MCF 10A (cell line): ENCODE results near the gene TRMT112. TPM values are rescaled to one million over a fixed set of nuclear protein-coding genes. Genes with fewer than 3 reads are reported as not detected.

Experiments used
- BruUV-seq: library from RNA; stranded (reverse); fragments of 400-500 nt; replicated peaks from 2 replicates; lab custom pipeline; 2021; lab: Mats Ljungman, UMichigan
- CTCF ChIA-PET: fragments of 300-600 bp; sonication (Branson Sonifier 250); formaldehyde crosslinking; extraction: SDS; loops from one replicate; lab custom pipeline; 2021; ENCODE audit warnings: antibody characterized with exemption, inconsistent platforms; lab: Yijun Ruan, JAX
- POLR2A ChIA-PET: fragments of 300-600, 350-650 bp; sonication (Branson Sonifier 250); formaldehyde crosslinking; extraction: SDS; loops from one replicate; lab custom pipeline; 2020; ENCODE audit warnings: antibody characterized with exemption, inconsistent platforms; lab: Yijun Ruan, JAX
- DNase-seq: peaks from one replicate; pipeline ENCODE4 v3.0.0-alpha.2; 2018; ENCODE audit not compliant: unreplicated experiment
- H3K27ac Mint-ChIP-seq: one replicate; pipeline ENCODE4 v1.8.0; 2022; ENCODE audit warnings: mild to moderate bottlenecking, low read depth, mixed read lengths; ENCODE audit not compliant: unreplicated experiment
- H3K27me3 Mint-ChIP-seq: one replicate; pipeline ENCODE4 v1.8.0; 2022; ENCODE audit warnings: mixed read lengths; ENCODE audit not compliant: insufficient read depth, unreplicated experiment
- H3K36me3 Mint-ChIP-seq: one replicate; pipeline ENCODE4 v1.8.0; 2022; ENCODE audit warnings: mild to moderate bottlenecking, moderate library complexity, mixed read lengths; ENCODE audit not compliant: insufficient read depth, unreplicated experiment
- H3K4me1 Mint-ChIP-seq: one replicate; pipeline ENCODE4 v1.8.0; 2022; ENCODE audit warnings: mixed read lengths; ENCODE audit not compliant: insufficient read depth, unreplicated experiment
- H3K4me3 Mint-ChIP-seq: one replicate; pipeline ENCODE4 v1.8.0; 2022; ENCODE audit warnings: mild to moderate bottlenecking, moderate library complexity, mixed read lengths; ENCODE audit not compliant: unreplicated experiment
- H3K9me3 Mint-ChIP-seq: one replicate; pipeline ENCODE4 v1.8.0; 2022; ENCODE audit warnings: mixed read lengths; ENCODE audit not compliant: unreplicated experiment
- CTCF ChIP-seq: fragments of 200-600 bp; IDR thresholded peaks from one replicate; pipeline ENCODE4 v1.8.0; 2022; ENCODE audit warnings: antibody characterized with exemption, mild to moderate bottlenecking; ENCODE audit not compliant: unreplicated experiment
- intact Hi-C: fragments of 100-400 bp; cut with micrococcal nuclease; formaldehyde crosslinking; loops from 2 replicates; pipeline ENCODE4 v1.14.1; 2022
- total RNA-seq: library from RNA; stranded (reverse); gene quantifications from 2 replicates; pipeline ENCODE4 v1.2.3, GENCODE V29; 2022

Gene TRMT112
- total RNA-seq, 1 experiment from 2014 or later = 284 TPM

- peaks cover 6% of the 10 kb centered on the region for H3K27me3 Mint-ChIP-seq
These were observed 21.6 kb downstream of the TRMT112 start for GRCh38 chr11:64295760-64296159.

DNA sequence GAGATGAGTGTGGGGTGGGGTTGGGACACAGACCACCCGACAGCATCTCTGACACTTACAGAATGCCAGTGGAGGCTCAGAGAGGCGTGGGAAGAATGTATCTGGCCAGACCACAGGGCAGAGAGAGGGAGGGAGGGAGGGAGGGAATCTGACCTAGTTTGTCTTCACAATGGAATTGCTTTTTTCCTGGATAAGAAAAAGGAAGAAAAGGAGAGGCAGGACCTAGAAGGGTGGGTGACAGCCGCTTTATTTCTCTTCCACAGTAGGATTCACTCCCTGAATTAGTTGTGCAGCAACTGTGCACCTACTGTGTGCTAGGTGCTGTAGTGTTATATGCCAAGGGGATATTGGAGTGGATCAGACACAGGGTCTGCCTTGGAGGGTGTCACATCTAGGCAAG is 22.6 kb downstream of the TRMT112 start:
- intact Hi-C loops = no loop called here
- CTCF ChIA-PET = interaction anchor here (0.9 kb wide), 1 partner anchor 37 kb away, joined by 3 read pairs; no protein-coding TSS in a partner anchor
- no peak for TF ChIP-seq CTCF
- BruUV-seq = no TSS peak
- Mint-ChIP-seq H3K4me1 (peaks cover 10% of the 10 kb centered on the region), H3K27me3 (peaks cover 11% of the 10 kb centered on the region), H3K9me3 (no peaks in the 10 kb centered on the region), H3K36me3 (peaks cover 6% of the 10 kb centered on the region), H3K4me3 (no peak overlapping the region), H3K27ac (no peak overlapping the region)
- POLR2A ChIA-PET = interaction anchor here (0.6 to 1.1 kb wide), 2 partner anchors 18 to 49 kb away, joined by 3 to 6 read pairs; no protein-coding TSS in a partner anchor
- DNase-seq = no peak

More at GRCh38 chr11:64295760-64296159, 21.6 kb downstream of the TRMT112 start:
- Mint-ChIP-seq H3K36me3 (peaks cover 2% of the 10 kb centered on the region), H3K4me3 (no peak overlapping the region), H3K4me1 (peaks cover 10% of the 10 kb centered on the region), H3K9me3 (no peaks in the 10 kb centered on the region), H3K27ac (no peak overlapping the region)
- no TSS peak for BruUV-seq
- intact Hi-C loops = no loop called here
- DNase-seq = no peak
- no peak for TF ChIP-seq CTCF
- POLR2A ChIA-PET = interaction anchor here (0.8 to 2.6 kb wide), 5 partner anchors 10 to 26 kb away, joined by 4 to 11 read pairs (median 5); partner anchors contain the start of genes BAD, GPR137 and PRDX5
- CTCF ChIA-PET = interaction anchor here (0.7 to 1.0 kb wide), 4 partner anchors 24 to 112 kb away, joined by 3 to 5 read pairs (median 3); no protein-coding TSS in a partner anchor

GRCh38 chr11:64292460-64293254 is 24.7 kb downstream of the TRMT112 start:
- no peaks in the 10 kb centered on the region for H3K9me3 Mint-ChIP-seq
- peaks cover 10% of the 10 kb centered on the region for H3K4me1 Mint-ChIP-seq
- H3K4me3 Mint-ChIP-seq = no peak overlapping the region
- intact Hi-C loops = no loop called here
- H3K36me3 Mint-ChIP-seq = peaks cover 6% of the 10 kb centered on the region
- DNase-seq = no peak
- BruUV-seq = no TSS peak
- CTCF ChIA-PET = interaction anchor here (0.6 to 1.9 kb wide), 4 partner anchors 9 to 62 kb away, joined by 3 to 14 read pairs (median 6); no protein-coding TSS in a partner anchor
- POLR2A ChIA-PET = interaction anchor here (0.6 kb wide), 1 partner anchor 25 kb away, joined by 4 read pairs; the partner anchor contains the start of gene TRMT112
- H3K27ac Mint-ChIP-seq = no peak overlapping the region
- H3K27me3 Mint-ChIP-seq = peaks cover 11% of the 10 kb centered on the region
- no peak for TF ChIP-seq CTCF
